Measurements from ENCODE around the gene SGF29. TPM values are rescaled to one million over a fixed set of nuclear protein-coding genes. Genes with fewer than 3 reads are reported as not detected.

SGF29 gene
- total and polyA plus RNA-seq, 9 of the 15 experiments (the other 6 are each of a cell fraction or from before 2014, with no cell fraction given) = 2.6 to 36.1 (median 21.2) TPM

DNA sequence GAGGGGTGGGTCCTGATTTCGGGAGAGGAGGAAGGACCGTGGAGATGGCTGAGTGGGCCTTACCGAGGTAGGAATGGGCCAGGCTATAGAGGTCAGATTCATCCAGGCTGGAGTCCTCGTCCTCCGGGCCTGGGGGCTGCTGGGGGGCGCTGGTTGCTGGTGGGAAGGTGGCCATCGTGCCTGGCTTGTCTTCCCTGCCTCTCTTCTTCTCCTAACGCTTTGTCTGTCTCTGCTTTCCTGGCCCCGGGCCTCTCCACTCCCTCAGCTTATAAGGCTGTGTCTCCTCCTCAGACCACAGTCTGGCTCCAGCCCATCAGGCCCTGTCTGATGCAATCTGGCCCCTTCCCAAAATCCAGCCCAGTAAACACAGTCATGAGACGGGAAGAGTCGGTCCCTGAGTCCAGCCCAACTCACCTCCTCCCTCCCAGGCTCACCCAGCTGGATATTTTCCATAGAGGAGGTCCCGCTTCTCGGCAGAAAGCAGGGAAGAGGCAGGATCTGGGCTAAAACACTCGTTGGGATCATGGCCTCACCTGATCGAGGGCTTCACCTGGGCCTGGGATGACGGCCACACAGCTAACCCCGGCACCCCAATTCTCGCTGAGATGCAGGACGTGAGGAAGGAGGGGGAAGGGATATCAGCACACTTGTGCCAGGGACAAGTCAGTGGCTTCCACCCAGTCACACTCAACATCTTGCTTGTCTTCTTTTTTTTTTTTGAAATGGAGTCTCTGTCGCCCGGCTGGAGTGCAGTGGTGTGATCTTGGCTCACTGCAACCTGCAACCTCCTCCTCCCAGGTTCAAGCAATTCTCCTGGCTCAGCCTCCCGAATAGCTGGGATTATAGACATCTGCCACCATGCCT lies 14.8 kb upstream of the SGF29 start, which contains the start of gene NUPR1 (continued):
- TF ChIP-seq, protein P1, sequence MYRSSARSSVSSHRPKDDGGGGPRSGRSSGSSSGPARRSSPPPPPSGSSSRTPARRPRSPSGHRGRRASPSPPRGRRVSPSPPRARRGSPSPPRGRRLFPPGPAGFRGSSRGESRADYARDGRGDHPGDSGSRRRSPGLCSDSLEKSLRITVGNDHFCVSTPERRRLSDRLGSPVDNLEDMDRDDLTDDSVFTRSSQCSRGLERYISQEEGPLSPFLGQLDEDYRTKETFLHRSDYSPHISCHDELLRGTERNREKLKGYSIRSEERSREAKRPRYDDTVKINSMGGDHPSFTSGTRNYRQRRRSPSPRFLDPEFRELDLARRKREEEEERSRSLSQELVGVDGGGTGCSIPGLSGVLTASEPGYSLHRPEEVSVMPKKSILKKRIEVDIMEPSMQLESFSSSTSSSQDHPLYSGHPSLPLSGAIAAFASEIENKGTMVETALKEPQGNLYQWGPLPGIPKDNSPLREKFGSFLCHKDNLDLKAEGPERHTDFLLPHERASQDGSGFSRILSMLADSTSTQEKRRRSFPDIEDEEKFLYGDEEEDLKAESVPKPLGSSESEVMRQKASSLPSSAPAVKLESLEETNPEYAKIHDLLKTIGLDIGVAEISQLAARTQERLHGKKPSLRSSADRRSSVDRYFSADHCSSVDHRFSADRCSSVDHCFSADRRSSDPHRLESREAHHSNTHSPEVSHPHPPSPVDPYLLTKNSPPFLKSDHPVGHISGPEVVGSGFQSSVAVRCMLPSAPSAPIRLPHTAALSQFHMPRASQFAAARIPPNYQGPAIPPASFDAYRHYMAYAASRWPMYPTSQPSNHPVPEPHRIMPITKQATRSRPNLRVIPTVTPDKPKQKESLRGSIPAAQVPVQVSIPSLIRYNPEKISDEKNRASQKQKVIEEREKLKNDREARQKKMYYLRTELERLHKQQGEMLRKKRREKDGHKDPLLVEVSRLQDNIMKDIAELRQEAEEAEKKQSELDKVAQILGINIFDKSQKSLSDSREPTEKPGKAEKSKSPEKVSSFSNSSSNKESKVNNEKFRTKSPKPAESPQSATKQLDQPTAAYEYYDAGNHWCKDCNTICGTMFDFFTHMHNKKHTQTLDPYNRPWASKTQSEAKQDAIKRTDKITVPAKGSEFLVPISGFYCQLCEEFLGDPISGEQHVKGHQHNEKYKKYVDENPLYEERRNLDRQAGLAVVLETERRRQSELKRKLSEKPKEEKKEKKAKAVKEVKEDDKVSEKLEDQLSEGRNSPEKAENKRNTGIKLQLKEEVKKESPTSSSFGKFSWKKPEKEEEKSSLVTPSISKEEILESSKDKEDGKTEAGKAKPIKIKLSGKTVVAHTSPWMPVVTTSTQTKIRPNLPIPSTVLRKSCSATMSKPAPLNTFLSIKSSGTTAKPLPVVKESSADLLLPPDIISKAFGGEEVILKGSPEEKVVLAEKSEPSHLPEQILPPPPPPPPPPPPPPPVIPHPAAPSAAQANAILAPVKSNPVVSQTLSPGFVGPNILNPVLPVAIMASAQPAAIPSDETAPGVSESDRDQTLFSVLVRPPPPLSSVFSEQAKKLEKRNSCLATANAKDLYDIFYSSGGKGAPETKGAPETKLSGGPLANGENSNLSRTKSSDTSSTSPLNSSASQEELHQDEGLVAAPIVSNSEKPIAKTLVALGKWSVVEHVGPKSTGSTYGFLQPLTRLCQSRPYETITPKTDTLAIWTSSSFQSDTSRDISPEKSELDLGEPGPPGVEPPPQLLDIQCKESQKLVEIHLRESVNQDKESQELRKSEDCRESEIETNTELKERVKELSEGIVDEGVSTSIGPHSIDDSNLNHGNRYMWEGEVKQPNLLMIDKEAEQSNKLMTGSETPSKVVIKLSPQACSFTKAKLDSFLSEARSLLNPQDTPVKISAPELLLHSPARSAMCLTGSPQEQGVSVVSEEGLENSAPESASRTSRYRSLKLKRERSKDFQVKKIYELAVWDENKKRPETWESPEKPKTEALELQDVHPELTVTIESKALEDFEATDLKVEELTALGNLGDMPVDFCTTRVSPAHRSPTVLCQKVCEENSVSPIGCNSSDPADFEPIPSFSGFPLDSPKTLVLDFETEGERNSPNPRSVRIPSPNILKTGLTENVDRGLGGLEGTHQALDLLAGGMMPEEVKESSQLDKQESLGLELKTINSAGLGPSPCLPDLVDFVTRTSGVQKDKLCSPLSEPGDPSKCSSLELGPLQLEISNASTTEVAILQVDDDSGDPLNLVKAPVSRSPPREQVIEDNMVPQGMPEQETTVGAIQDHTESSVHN (IDR thresholded peaks at IDR 0.05; ENCODE audit: borderline replicate concordance in 1 of 2, low read depth in 1 of 2) = no peak
- no peak for TF ChIP-seq PHTF2 (CRISPR knock-in tag; IDR thresholded peaks at IDR 0.05)
- no peak for TF ChIP-seq ZNF445 (CRISPR knock-in tag; IDR thresholded peaks at IDR 0.05; ENCODE audit: low read depth)
- TF ChIP-seq, protein P2, sequence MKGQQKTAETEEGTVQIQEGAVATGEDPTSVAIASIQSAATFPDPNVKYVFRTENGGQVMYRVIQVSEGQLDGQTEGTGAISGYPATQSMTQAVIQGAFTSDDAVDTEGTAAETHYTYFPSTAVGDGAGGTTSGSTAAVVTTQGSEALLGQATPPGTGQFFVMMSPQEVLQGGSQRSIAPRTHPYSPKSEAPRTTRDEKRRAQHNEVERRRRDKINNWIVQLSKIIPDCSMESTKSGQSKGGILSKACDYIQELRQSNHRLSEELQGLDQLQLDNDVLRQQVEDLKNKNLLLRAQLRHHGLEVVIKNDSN (CRISPR knock-in tag; IDR thresholded peaks at IDR 0.05) = no peak
- no peak; the same call in 1 of the 2 replicates for TF ChIP-seq ZBTB7A (IDR thresholded peaks at IDR 0.05; ENCODE audit: borderline replicate concordance, control insufficient read depth, low read depth, low read length)
- no peak for TF ChIP-seq CBFB (CRISPR knock-in tag; IDR thresholded peaks at IDR 0.05)
- TF ChIP-seq, protein P3, sequence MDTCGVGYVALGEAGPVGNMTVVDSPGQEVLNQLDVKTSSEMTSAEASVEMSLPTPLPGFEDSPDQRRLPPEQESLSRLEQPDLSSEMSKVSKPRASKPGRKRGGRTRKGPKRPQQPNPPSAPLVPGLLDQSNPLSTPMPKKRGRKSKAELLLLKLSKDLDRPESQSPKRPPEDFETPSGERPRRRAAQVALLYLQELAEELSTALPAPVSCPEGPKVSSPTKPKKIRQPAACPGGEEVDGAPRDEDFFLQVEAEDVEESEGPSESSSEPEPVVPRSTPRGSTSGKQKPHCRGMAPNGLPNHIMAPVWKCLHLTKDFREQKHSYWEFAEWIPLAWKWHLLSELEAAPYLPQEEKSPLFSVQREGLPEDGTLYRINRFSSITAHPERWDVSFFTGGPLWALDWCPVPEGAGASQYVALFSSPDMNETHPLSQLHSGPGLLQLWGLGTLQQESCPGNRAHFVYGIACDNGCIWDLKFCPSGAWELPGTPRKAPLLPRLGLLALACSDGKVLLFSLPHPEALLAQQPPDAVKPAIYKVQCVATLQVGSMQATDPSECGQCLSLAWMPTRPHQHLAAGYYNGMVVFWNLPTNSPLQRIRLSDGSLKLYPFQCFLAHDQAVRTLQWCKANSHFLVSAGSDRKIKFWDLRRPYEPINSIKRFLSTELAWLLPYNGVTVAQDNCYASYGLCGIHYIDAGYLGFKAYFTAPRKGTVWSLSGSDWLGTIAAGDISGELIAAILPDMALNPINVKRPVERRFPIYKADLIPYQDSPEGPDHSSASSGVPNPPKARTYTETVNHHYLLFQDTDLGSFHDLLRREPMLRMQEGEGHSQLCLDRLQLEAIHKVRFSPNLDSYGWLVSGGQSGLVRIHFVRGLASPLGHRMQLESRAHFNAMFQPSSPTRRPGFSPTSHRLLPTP (IDR thresholded peaks at IDR 0.05; ENCODE audit: borderline replicate concordance, extremely low read depth, insufficient read length) = no peak
- TF ChIP-seq ARID1B (IDR thresholded peaks at IDR 0.05) = no peak
- peak; percentile 89 for TF ChIP-seq POLR2H (tag; IDR thresholded peaks at IDR 0.05; ENCODE audit: low read depth)
- TF ChIP-seq ZNF431 (CRISPR knock-in tag; IDR thresholded peaks at IDR 0.05) = no peak
- no peak for TF ChIP-seq CBX3 (IDR thresholded peaks at IDR 0.05; ENCODE audit: borderline replicate concordance in 1 of 2, low read length in 2 of 2)
- no peak for TF ChIP-seq RBFOX2 (IDR thresholded peaks at IDR 0.05; ENCODE audit: low read depth, low read length)
- TF ChIP-seq ETV1 (tag; conservative IDR thresholded peaks at IDR 0.05; ENCODE audit: low read depth) = 0 out of 2 replicates have a peak, but pooled peaks have one; percentile 6
- peak; percentile 66; the same call in 1 of the 2 replicates for TF ChIP-seq ATF7 (IDR thresholded peaks at IDR 0.05)
